NCI-H187 treated with DMSO at 0.1 percent for 48 hours (cell line): ENCODE results near the gene CCN2.

Experiments used
- DNase-seq: peaks from one replicate; lab custom pipeline; 2025; lab: John Stamatoyannopoulos, UW

Gene CCN2, protein sequence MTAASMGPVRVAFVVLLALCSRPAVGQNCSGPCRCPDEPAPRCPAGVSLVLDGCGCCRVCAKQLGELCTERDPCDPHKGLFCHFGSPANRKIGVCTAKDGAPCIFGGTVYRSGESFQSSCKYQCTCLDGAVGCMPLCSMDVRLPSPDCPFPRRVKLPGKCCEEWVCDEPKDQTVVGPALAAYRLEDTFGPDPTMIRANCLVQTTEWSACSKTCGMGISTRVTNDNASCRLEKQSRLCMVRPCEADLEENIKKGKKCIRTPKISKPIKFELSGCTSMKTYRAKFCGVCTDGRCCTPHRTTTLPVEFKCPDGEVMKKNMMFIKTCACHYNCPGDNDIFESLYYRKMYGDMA

GRCh38 chr6:131950767-131951575, at the start of gene CCN2:
TSS of gene CCN2 (minus strand) at chr6:131951372. CDS start at chr6:131951172, 200 bp downstream.
- no peak for DNase-seq

DNA sequence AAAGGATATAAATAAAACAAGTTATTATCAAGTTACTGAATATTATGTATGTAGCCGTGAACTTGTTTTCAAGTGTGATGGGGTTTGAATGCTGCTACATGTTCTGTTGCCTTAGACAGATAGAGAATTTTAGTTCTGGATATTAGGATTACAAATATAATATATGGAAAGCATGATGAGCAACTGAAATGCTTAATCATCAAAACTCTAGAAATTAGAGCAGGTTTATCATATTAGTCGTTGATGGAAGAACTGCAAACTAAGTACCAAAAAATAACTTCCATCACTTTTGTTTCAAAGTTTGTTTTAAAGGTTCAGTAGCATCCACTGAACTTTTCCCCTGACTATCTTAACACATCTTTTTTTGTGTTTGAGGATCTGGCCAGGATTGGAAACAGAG, 49.1 kb upstream of the CCN2 start:
- no peak for DNase-seq

DNA sequence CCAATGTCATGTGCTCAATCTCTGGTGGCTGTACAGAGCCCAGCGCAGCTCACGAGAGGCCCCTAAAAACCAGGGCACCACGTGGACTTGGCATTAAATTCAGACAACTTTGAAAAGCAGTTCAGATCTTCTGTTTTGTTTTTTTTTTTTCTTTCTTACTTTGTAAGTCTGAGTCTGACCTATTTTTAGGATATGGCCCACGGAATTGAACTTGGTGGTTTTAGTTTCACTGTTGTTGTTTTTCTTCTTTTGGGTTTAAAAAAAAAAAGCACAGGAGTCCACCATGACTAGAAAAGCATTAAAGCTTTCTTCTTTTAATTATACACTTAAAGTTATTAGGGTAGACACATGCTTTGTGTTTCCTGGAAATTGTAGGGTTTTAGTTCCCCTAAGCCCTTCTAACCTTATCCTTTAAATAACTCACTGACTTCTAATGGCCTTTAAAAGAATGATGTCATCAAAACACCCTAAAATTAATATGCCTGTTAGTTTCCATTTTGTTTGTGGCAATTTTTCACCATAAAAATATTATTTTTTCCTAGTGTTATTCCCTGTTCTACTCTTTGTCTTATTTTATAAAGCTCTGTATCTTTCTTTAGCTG, 48.5 kb upstream of the CCN2 start:
- DNase-seq, result no peak

DNA sequence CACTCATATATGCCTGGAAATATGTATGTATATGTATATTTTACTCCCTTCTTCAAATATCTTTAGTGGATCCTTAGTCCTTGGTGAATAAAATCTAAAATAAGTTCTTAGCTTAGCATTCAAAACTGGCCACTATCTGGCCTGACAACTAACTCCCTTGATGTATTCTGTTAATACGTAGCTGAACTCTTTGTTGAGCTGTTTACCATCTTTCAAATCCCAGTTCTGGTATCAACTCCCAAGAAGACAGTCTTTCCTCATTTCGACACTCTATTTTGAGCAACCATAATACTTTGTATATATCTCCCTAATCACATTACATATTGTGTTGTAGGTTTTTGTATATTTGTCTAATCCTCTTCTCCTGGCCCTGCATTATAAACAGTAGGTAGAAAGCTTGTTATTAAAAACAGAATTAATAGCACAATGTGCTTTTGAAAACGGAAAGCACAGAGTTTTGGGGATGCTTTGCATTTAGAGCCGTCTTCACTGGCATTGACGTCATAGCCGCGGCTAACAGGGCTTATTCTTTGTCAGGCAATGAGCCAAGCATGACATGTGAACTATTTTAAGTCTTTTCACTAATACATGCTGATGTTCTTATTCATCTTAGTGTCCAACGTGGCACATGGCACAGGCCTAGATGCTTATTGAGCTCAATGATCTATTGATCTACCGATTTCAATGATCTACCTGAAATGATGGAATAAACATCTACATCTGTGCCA, 47.2 kb upstream of the CCN2 start:
- DNase-seq, result no peak

GRCh38 chr6:131997429-131998153, 46.4 kb upstream of the CCN2 start:
- no peak for DNase-seq

- no peak for DNase-seq
These were observed 44.7 kb upstream of the CCN2 start for GRCh38 chr6:131995917-131996316.

DNA sequence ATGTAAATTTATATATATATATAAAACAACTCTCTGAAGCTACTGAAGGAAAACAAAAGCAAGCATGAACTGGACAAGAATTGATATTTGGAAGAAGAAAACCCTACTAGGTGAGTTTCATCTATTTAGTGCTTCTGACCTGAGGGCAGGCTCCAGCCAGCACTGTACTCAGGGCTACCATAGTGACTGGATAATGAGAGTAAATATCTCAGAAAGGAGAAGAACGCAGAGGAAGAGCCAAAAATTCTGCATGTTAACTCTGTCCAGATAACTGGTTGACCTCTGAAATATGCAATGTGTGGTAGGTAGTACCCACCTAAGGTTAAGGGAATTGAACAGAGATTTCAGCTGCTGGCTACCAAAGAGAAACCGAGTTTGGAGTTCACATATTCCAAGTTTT, 41.4 kb upstream of the CCN2 start:
- no peak for DNase-seq

DNA sequence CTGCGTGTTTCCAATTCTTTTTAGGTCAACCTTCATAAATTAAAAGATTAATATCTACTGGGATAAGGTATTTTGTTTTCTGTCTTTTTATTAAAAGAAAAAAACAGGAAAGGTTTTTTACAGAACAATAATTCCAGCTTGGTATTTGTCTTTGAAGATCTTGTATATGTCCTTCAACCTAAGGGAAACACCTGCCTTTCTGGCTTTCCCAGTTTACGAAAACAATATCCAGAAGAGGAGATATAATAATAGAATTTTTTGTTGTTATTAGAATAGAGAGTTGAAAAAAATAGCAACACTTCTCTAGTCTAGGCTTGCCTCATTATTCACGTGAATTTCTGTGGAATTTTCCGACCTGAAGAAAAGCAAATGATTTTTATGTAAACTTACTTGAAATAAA, 37.9 kb upstream of the CCN2 start:
- no peak for DNase-seq

GRCh38 chr6:131982740-131983259, 31.6 kb upstream of the CCN2 start:
- no peak for DNase-seq

- no peak for DNase-seq
These were observed 30.4 kb upstream of the CCN2 start for GRCh38 chr6:131981624-131981978.

- no peak for DNase-seq
These were observed 29.8 kb upstream of the CCN2 start for GRCh38 chr6:131980791-131981623.

GRCh38 chr6:131980338-131980790, 29.2 kb upstream of the CCN2 start:
- DNase-seq, result no peak

- DNase-seq, result no peak
These were observed 28.6 kb upstream of the CCN2 start for GRCh38 chr6:131979515-131980337.

DNA sequence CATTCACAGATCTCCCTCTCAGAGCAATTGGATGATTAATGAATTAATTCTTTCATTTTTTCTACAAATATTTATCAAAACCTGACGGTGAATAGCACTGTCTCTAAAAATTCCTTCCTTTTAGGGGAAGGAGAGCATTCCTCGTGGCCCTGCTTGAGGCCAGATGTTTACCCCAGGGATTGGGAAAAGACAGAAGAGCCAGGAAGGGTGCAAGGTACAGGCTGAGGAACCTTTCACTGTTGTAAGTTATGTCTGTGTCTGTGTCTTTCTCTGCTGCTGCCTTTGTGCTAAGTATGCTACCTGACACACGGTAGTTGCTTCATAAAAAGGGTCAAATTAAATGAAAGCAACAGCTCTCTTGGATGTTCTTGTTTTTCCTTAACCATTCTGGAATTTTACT, 27.4 kb upstream of the CCN2 start:
- no peak for DNase-seq

GRCh38 chr6:131976545-131977061, 25.4 kb upstream of the CCN2 start:
- no peak for DNase-seq

DNA sequence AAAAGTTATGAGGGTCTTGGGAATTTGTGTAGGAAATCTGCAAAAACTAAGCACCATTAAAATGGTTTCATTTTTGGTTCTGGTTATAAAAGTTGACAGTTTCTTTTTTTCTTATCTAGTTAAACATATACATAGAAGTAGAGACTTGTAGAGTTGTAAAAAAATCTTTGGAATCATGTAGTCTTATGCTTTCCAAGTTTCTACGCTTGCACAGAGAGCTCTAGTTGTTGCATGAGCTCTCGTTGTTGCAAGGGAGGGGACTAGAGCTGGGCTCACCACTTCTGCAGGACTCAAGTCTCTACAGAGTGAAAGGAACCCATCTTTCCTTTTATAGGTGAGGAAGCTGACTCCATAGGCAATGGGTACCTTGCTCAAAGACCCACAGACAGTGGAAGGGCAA, 21.6 kb upstream of the CCN2 start:
- no peak for DNase-seq

GRCh38 chr6:131970076-131970859, 19.1 kb upstream of the CCN2 start:
- DNase-seq, result no peak

DNA sequence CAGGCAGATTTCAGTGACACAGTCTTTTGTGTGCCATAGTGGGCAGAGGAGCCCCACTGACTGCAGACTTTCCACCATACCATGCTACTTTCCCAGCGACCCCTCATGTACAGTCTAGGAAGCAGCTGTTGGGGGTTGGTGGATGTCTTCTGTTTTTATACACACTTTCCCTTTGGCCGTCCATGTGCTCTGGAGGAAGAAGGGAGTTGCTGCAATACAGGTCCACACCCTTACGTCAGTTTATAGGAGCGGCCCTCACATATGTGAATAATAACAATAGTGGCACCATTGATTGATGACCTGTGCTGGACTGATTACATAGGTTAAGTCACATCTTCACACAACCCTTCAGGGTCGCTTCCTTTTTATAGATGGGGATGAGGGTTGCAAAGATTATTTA, 17.5 kb upstream of the CCN2 start:
- DNase-seq, result no peak

DNA sequence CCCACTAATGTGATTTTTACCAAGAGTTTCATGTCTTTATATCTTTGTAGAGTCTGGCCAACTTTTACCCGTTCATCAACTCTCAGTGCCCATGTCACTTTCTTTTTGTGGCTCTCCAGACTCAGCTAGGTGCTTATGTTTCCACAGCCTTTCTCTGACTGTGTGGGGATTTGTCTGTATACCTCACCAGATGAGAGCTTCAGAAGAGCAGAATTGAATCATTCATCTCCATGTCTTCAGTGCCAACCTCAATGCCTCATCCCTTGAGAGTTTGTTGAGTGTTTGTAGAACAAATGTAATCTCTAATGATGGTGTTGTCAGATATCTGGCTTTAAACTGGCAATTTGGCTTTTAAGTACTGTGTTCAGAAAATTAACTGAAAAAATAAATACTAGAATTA, 16.8 kb upstream of the CCN2 start:
- DNase-seq, result no peak
